Measurements from ENCODE around the gene SELENOK.
A peak's percentile ranks its signal among the peaks of the same experiment; 100 is the strongest.
"Not testable (repeated sequence)": the region's sequence is repeated elsewhere in the genome, so short reads cannot be mapped to it uniquely, and the experiment has no call there.

SELENOK gene

GRCh38 chr3:53891497-53892285 lies at the start of gene SELENOK:
Gene SELENOK, minus strand, starts transcription at chr3:53891859.
- DNase-seq, result peak; percentile 74 to 91

- DNase-seq, result no peak
These were observed 49.5 kb upstream of the SELENOK start for GRCh38 chr3:53941184-53941583.

GRCh38 chr3:53940623-53941022 lies 49.0 kb upstream of the SELENOK start:
- no peak for DNase-seq

- DNase-seq, result no peak
These were observed 48.2 kb upstream of the SELENOK start for GRCh38 chr3:53939813-53940212.

- no peak for DNase-seq
These were observed 47.5 kb upstream of the SELENOK start for GRCh38 chr3:53939086-53939582.

GRCh38 chr3:53938645-53939044 lies 47.0 kb upstream of the SELENOK start:
- DNase-seq, result no peak

GRCh38 chr3:53936347-53936746 lies 44.7 kb upstream of the SELENOK start:
- DNase-seq, result no peak

- no peak for DNase-seq
These were observed 43.7 kb upstream of the SELENOK start for GRCh38 chr3:53935283-53935901.

GRCh38 chr3:53927208-53927872 lies 35.7 kb upstream of the SELENOK start:
- not testable (repeated sequence) for DNase-seq

- no peak for DNase-seq
These were observed 29.6 kb upstream of the SELENOK start for GRCh38 chr3:53921296-53921695.

GRCh38 chr3:53919741-53920140 lies 28.1 kb upstream of the SELENOK start:
- no peak for DNase-seq

GRCh38 chr3:53913401-53913800 lies 21.7 kb upstream of the SELENOK start:
- no peak for DNase-seq

- DNase-seq, result no peak
These were observed 11.1 kb upstream of the SELENOK start for GRCh38 chr3:53902711-53903110.

GRCh38 chr3:53902067-53902466 lies 10.4 kb upstream of the SELENOK start:
- DNase-seq, result no peak

GRCh38 chr3:53900666-53901331 lies 9.1 kb upstream of the SELENOK start:
- no peak for DNase-seq

GRCh38 chr3:53899750-53900149 lies 8.1 kb upstream of the SELENOK start:
- no peak for DNase-seq

- DNase-seq, result no peak
These were observed 603 bp upstream of the SELENOK start for GRCh38 chr3:53892286-53892637.

- DNase-seq, result no peak
These were observed 758 bp downstream of the SELENOK start for GRCh38 chr3:53890726-53891475.

- no peak for DNase-seq
These were observed 3.4 kb downstream of the SELENOK start for GRCh38 chr3:53888232-53888631.

- no peak for DNase-seq
These were observed 4.2 kb downstream of the SELENOK start for GRCh38 chr3:53887446-53887845.

- no peak for DNase-seq
These were observed 6.4 kb downstream of the SELENOK start for GRCh38 chr3:53885239-53885638.

GRCh38 chr3:53884623-53885022 lies 7.0 kb downstream of the SELENOK start:
- no peak for DNase-seq

- no peak for DNase-seq
These were observed 8.7 kb downstream of the SELENOK start for GRCh38 chr3:53883008-53883407.

Measured in NCI-H187 (cell line).